HG03196 (cell line): ENCODE measurements around the gene PAPPA2.

Experiments used
- ATAC-seq: cut with Tn5 transposase; IDR thresholded peaks from one replicate; pipeline ENCODE4 v1.9.1; 2021; ENCODE audit not compliant: unreplicated experiment

The PAPPA2 gene

GRCh38 chr1:176850871-176851270 lies 387.9 kb downstream of the PAPPA2 start:
- no peak for ATAC-seq

GRCh38 chr1:176852124-176852523 lies 389.1 kb downstream of the PAPPA2 start:
- no peak for ATAC-seq

- no peak for ATAC-seq
Measured at GRCh38 chr1:176853503-176853902, 390.5 kb downstream of the PAPPA2 start.

- ATAC-seq: no peak
Measured at GRCh38 chr1:176854121-176854520, 391.1 kb downstream of the PAPPA2 start.

- ATAC-seq: no peak
Measured at GRCh38 chr1:176854758-176855745, 392.1 kb downstream of the PAPPA2 start.

DNA sequence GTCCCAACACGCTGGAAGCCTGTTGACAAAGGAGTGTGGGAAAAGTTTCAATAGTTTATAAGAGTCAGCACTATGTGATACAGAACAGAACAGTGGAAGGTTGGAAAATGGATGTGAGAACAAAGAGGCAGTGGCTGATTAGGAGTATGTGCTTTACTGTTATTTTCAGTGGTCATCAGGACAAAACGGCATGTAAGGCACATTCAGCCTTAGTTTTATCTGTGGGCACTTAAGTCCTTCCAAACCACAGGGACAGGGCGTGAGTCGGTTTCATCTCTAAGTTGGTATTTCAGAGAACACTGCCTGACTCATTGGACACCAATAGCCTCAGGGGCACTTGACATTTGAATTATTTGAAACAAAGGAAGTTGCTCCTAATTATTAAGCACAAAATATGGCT lies 394.7 kb downstream of the PAPPA2 start:
- ATAC-seq: no peak

DNA sequence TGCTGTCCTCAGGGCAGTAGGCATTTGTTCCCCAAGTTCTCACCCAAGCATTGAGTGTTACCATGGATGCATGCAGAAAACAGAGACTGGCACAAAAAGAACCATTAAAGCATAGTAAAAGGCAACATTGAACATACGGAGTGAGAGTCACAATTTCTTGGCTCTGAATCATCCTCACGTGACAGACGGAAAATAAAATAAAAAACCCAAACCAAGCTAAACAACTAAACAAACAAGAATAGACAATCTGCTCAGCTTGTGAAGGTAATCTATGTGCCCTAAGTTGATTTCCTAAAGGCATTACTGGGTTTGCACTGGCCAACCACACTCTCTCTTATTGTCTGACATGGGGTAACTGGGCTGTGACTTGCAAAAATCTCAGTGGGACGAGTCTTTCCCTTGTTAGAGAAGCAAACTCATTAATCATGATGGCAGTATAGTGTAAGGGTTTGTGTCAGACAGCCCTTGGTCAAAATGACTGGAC lies 395.5 kb downstream of the PAPPA2 start:
- ATAC-seq: no peak

DNA sequence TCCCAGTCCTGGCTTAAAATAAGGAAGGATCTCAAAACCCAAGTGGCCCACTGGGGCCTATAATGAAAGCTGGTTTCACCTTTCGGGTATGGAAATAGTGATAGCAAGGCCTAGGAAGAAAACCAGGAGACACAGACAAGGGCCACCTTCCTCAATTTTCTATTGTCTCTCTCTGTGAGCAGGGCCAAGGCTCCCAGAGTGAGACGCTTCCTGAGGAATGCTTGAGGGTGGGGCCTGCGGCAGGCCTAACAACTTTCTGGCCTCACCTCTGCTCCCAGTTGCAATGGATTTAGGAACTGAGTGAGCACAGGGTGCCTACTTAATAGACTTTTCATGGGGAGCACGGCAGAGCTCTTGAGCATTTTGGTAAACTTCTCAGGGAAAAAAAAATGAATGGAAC lies 400.6 kb downstream of the PAPPA2 start:
- no peak for ATAC-seq

DNA sequence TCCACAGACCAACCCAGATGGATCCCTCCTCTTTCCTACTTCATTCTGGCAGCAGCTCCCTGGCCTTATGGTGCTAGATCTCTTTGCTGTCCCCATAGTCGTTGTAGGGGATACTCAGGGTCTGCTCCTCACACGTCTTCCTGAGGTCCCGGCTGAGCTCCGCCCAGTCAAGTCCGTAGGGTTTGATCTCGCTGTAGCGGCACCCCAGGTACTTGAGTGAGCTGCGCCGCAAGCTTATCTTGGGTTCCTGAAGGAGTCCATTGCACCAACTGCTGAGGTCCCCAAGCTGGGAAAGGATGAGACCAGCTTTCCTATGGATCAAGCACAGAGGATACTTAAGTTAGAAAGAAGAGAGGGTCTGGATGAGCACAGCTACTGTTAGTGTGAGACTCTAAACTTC lies 401.2 kb downstream of the PAPPA2 start:
- ATAC-seq: no peak

DNA sequence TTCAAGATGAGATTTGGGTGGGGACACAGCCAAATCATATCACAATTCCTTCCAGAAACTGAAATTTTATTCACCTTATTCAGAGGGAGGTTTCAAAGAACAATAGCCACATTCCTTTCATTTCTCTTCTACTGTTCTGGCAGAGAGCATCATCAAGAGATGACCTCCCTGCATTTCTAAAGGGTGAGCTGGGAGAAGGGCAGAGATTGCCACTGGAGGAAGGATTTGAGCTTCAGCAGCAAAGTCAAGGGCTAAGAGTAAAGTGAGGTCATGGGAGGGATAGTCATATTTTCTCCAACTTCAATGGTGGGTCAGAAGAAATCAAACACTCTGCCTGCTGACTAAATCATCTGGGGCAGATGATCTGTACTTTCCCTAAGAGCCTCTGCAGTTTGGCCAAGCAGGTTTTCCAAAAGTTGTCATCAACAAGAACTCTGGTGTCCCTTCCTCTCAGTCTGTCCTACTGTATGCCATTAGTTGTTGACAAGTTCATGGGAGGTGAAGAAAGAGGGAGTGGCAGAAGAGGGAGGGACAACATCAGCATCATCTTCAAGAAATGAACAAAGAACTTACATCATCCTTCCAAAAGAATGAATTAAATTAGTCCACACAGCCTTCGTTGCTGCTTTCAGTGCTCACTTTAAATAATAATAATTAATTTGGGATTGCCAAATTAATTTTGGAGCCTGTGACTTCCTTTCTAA lies 403.2 kb downstream of the PAPPA2 start:
- ATAC-seq: no peak

- no peak for ATAC-seq
Measured at GRCh38 chr1:176869577-176869976, 406.6 kb downstream of the PAPPA2 start.

DNA sequence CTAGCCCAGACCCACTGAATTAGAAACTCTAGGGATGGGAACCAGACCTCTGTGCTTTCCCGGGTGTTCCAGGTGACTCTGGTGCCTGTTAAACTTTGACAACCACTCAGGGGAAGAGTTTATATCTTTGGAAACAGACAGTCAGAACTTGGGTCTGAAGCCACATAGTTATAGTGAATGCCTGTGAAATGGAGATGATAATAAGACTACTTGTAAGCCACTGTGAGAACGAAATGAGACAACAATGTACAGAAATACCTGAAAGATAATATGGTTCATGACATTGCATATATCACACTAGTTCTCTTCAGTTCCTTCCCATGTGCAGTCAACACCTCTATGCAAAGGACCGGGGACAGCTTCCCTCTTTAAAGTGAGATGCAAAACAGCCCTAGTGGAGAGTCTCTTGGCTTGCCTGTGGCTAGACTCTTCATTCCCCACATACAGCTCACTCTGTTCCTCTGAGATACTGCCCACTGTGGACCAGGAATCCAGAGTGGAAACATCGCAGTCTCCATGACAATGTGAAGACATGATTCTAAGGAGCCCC lies 414.1 kb downstream of the PAPPA2 start:
- ATAC-seq: no peak

GRCh38 chr1:176877557-176877956 lies 414.6 kb downstream of the PAPPA2 start:
- ATAC-seq: no peak

DNA sequence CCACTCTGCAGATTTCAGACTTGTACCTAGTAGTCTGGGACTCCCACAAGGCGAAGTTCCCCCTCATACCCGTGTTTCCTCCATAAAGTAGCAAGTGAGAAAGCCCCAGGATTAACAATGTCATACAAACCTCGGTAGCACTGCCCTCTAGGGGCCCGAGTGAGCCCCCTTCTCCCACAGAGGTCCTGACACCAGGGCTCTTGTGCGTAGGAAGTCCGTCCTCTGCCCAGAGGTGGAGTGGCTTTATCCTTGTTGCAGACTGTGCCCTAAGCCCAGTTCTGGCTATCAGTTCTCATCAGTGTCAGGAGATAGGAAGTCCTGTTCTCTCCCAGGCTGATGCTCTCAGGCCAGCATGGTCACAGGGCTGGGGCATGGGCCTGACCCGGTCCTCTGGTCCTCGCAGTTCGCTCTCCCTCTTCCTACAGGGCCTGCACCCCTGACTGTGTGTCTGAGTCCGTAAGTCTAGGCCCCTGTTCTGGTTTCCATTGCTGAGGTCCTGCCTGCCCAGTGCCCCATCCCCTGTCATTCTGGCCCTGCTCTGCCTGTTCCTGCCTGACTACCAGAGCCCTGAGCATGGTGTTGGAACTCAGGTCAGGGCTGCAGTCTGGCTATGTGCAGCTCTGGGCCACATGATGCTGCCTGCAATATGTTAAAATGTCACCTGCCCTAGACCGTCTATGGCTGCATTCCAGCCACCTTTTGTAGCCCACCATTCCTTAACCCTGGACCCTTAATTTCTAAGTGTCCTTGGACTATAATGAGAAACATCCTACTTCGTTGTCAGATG lies 416.0 kb downstream of the PAPPA2 start:
- ATAC-seq: no peak

GRCh38 chr1:176879784-176880620 lies 417.0 kb downstream of the PAPPA2 start:
- no peak for ATAC-seq

DNA sequence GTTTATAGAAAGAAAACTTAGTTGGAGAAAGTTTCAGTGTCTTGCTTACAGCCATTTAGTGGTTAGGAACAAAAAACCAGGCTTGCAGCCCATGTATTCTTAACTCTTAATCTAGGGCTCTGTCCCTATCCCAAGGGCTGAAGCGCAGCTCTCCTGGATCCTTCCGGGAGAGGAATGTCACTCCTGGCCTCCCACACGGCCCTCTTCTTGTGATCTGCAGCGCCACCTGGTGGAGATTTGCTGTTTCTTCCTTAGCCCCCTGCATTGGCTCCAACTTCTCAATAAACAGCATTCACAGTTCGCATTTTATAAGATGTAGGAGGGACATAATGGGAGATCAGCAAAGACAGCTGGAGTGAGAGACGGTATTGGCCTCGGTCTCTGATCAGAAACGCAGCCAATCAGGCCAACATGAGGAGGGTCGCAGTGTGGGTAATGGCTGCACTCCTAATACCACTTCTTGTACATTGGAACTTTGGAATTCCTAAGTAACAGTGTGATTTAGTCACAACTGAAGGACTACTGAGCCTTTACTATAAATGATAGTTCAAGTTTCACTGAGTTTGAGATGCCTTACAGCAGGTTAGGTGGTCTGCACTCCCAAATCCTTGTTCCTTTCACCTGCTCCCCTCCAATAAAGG lies 418.1 kb downstream of the PAPPA2 start:
- no peak for ATAC-seq

DNA sequence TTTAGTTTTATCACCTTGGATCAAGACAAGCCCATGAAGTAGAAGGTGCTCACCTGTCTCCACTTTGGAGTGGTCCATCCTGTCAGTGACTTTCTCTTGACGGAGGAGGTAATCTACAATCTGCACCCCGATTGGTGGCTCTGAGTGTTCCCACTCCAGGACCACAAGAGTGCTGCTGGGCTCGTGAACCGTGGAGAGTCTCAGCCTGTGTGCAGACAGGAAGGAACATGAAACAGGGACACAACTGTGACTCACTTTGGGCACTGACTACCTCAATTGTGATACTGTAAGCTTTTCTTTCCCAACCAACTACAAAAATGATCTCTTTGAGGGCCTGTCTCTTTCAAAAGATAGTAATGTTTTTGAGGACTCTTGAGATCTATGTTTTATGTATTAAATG lies 421.3 kb downstream of the PAPPA2 start:
- ATAC-seq: no peak

DNA sequence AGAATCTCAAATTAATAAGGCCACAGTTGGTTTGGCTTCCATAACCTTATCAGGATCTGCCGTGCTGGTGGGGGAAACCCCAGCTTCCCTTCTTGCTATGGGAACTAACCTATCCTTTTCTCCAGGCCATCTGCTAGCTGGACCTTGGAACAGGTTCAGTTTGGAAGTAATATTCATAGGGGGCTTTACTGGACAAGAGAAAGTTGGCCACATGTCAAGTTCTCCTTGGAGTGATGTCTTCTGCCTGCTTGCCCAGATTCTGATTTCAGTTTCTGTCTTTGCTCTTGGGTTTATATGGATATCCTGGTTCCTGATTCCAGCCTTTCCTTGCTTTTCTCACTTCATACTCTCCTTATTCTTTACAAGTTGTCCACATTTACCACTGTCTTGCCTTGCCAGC lies 421.9 kb downstream of the PAPPA2 start:
- ATAC-seq: no peak

DNA sequence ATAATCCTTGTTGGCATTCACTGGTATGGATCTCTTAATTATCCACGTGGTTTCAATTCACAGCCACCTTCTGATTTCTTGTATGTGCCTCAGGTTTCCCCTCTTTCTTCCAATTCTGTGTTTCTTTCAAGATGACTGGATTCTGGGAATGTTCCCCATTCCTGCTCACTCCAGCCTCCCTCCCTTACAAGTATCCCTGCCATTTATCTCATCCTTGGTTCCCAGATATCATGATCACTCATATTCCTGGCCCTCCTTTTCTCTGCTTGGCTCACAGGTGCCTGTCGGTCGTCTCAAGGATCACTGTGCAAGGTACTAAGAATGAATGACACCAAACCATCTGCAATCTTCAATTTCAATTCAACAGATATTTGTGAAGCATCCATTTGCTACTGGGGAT lies 422.4 kb downstream of the PAPPA2 start:
- no peak for ATAC-seq

GRCh38 chr1:176885751-176886150 lies 422.8 kb downstream of the PAPPA2 start:
- no peak for ATAC-seq
